Right lobe of liver (tissue), 4 donors: ENCODE measurements around the gene LCN1.
"Not testable (repeated sequence)": the region's sequence is repeated elsewhere in the genome, so short reads cannot be mapped to it uniquely, and the experiment has no call there.

Source experiments
- POLR2A ChIP-seq: fragments of 450-650 bp; IDR thresholded peaks from one replicate; pipeline ENCODE4 v1.6.1; 2017; ENCODE audit warnings: antibody characterized with exemption, mild to moderate bottlenecking
- TF ChIP-seq, protein P1 (sequence below), 4 donors: fragments of 200-600 bp in 3 of 4; fragments of 450-650 bp in 1 of 4; IDR thresholded peaks; one replicate each; pipeline versions ENCODE4 v1.5.1 to v1.8.0; 2016 to 2022; ENCODE audit warnings: antibody characterized with exemption in 4 of 4, mild to moderate bottlenecking in 2 of 4
- donor health status: DM: no; HTN: no; CAD: no.
- donor health status: DM: no; HTN: no; CAD: no.
- donor health status: DM: no; HTN: yes; CAD: no.

DNA sequence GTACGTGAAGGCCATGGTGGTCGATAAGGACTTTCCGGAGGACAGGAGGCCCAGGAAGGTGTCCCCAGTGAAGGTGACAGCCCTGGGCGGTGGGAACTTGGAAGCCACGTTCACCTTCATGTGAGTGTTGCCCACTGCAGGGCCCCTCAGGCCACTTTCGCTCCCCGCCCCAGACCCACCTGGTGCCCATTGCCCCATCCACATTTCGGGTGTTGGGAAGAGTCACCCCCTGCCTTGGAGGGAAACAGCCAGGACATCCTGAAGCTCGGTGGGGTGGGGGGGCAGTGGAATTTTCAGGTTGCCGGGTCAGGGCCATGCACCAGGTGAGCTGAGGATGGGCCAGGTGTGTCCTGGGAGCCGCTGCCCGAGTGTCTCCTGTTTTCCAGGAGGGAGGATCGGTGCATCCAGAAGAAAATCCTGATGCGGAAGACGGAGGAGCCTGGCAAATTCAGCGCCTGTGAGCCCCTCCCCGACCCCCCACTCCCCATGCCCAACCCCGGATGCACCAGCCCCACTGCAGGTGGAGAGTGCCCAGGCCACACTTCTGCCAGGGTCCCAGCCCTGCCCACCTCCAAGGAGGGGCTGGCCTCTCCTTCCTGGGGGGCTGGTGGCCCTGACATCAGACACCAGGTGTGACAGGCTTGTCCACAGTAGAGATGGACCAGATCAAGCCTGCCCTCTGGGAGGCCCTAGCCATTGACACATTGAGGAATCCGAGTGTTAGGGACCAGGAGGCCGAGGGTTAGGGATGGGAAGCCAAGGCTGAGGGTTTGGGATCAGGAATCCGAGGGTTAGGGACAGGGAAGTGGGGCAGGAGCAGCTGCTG lies 25.8 kb downstream of the LCN1 start:
- TF ChIP-seq, protein P1, sequence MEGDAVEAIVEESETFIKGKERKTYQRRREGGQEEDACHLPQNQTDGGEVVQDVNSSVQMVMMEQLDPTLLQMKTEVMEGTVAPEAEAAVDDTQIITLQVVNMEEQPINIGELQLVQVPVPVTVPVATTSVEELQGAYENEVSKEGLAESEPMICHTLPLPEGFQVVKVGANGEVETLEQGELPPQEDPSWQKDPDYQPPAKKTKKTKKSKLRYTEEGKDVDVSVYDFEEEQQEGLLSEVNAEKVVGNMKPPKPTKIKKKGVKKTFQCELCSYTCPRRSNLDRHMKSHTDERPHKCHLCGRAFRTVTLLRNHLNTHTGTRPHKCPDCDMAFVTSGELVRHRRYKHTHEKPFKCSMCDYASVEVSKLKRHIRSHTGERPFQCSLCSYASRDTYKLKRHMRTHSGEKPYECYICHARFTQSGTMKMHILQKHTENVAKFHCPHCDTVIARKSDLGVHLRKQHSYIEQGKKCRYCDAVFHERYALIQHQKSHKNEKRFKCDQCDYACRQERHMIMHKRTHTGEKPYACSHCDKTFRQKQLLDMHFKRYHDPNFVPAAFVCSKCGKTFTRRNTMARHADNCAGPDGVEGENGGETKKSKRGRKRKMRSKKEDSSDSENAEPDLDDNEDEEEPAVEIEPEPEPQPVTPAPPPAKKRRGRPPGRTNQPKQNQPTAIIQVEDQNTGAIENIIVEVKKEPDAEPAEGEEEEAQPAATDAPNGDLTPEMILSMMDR (IDR thresholded peaks at IDR 0.05), result not testable (repeated sequence)
- TF ChIP-seq POLR2A, result not testable (repeated sequence)
